ENCODE results near the gene STPG2.

- no peak for TF ChIP-seq CTCF (IDR thresholded peaks at IDR 0.05)
- TF ChIP-seq POLR2AphosphoS5 (IDR thresholded peaks at IDR 0.05) = no peak
- TF ChIP-seq POLR2A (IDR thresholded peaks at IDR 0.05) = no peak
These were observed 489.6 kb downstream of the STPG2 start for GRCh38 chr4:97653701-97654100.

Data from prostate gland (tissue), 2 donors.